A549 (cell line): ENCODE measurements around the gene TRIM25. TPM values are rescaled to one million over a fixed set of nuclear protein-coding genes. Genes with fewer than 3 reads are reported as not detected.

Source experiments
- ATAC-seq, 2 experiments: fragments of 200-7000 bp in 1 of 2; fragments of >200 bp in 1 of 2; cut with Nextera tagmentation in 1 of 2; cut with Tn5 transposase in 1 of 2; 3 replicates each; pipeline versions ENCODE4 v1.8.0 to v1.9.1; 2018 to 2020; ENCODE audit warnings: mild to moderate bottlenecking in 1 of 2, moderate library complexity in 1 of 2
- CTCF ChIA-PET: fragments of 300-600 bp; sonication (Branson Sonifier 250); formaldehyde crosslinking; extraction: SDS; loops from one replicate; lab custom pipeline; 2021; ENCODE audit warnings: antibody characterized with exemption, inconsistent platforms; lab: Yijun Ruan, JAX
- POLR2A ChIA-PET: fragments of 350-600 bp; formaldehyde crosslinking; extraction: SDS; loops from one replicate; lab custom pipeline; 2021; ENCODE audit warnings: antibody characterized with exemption, inconsistent platforms; lab: Yijun Ruan, JAX
- DNase-seq, 2 experiments: peaks; one replicate each; pipeline versions ENCODE4 v3.0.0 to v3.0.0-alpha.2; 2011 to 2016; ENCODE audit warnings: low read depth in 1 of 2, low spot score in 1 of 2
- FAIRE-seq: peaks from 2 replicates; lab custom pipeline; 2011; peaks lifted over from hg19 to GRCh38; lab: Jason Lieb, UNC
- H3K27ac ChIP-seq, 2 experiments: fragments of >200 bp; sonication (Bioruptor Twin); formaldehyde crosslinking; 3 replicates each; pipeline ENCODE4 v1.5.1; 2016 to 2017
- H3K4me1 ChIP-seq: fragments of >200 bp; sonication (Bioruptor Twin); formaldehyde crosslinking; 3 replicates; pipeline ENCODE4 v1.6.1; 2016
- H3K4me2 ChIP-seq: fragments of >200 bp; sonication (Bioruptor Twin); formaldehyde crosslinking; 3 replicates; pipeline ENCODE4 v1.6.1; 2016
- H3K4me3 ChIP-seq: fragments of >200 bp; sonication (Bioruptor Twin); formaldehyde crosslinking; 3 replicates; pipeline ENCODE4 v1.5.1; 2016
- H3K9me3 ChIP-seq: fragments of >200 bp; sonication (Bioruptor Twin); formaldehyde crosslinking; 3 replicates; pipeline ENCODE4 v1.6.1; 2016
- EHMT2 ChIP-seq: fragments of 200-600 bp; sonication (generic); IDR thresholded peaks from 2 replicates; pipeline ENCODE4 v1.6.1; 2016; ENCODE audit warnings: antibody characterized with exemption, low read depth, mild to moderate bottlenecking, moderate library complexity
- EP300 ChIP-seq, 2 experiments: fragments of >200 bp; sonication (Bioruptor Twin); formaldehyde crosslinking; IDR thresholded peaks; 2 replicates in 1 of 2; 3 replicates in 1 of 2; pipeline ENCODE4 v1.6.1; 2016 to 2017
- FOSL2 ChIP-seq, 2 experiments: fragments of 450-650 bp in 1 of 2; fragments of >200 bp in 1 of 2; sonication (Bioruptor Twin) in 1 of 2; formaldehyde crosslinking; IDR thresholded peaks; 2 replicates each; pipeline versions ENCODE4 v1.5.0 to v1.6.1; 2016 to 2020; ENCODE audit warnings: mild to moderate bottlenecking in 1 of 2, moderate library complexity in 1 of 2
- HOXB13 ChIP-seq: fragments of 250-450 bp; sonication (Bioruptor Pico); IDR thresholded peaks from 2 replicates; pipeline ENCODE4 v1.5.0; 2020; ENCODE audit warnings: low read depth, mild to moderate bottlenecking, moderate library complexity
- JUN ChIP-seq, 2 experiments: fragments of >200 bp; sonication (Bioruptor Twin); formaldehyde crosslinking; IDR thresholded peaks; 2 replicates in 1 of 2; 3 replicates in 1 of 2; pipeline ENCODE4 v1.6.1; 2016 to 2017
- JUNB ChIP-seq: fragments of >200 bp; sonication (Bioruptor Twin); formaldehyde crosslinking; IDR thresholded peaks from 2 replicates; pipeline ENCODE4 v1.6.1; 2016
- KDM5A ChIP-seq: fragments of 200-600 bp; sonication (generic); IDR thresholded peaks from 2 replicates; pipeline ENCODE4 v1.6.1; 2016; ENCODE audit warnings: antibody characterized with exemption, mild to moderate bottlenecking
- MYC ChIP-seq: IDR thresholded peaks from 2 replicates; pipeline ENCODE4 v1.6.1; 2012; ENCODE audit warnings: mild to moderate bottlenecking, inconsistent platforms, low read length, improper control_type of control experiment, borderline replicate concordance
- NR3C1 ChIP-seq: fragments of >200 bp; sonication (Bioruptor Twin); formaldehyde crosslinking; IDR thresholded peaks from 3 replicates; pipeline ENCODE4 v1.6.1; 2017
- PHF8 ChIP-seq: fragments of 200-600 bp; sonication (generic); IDR thresholded peaks from 2 replicates; pipeline ENCODE4 v1.6.1; 2016; ENCODE audit warnings: low read depth, mild to moderate bottlenecking, antibody characterized with exemption, moderate library complexity, borderline replicate concordance
- POLR2A ChIP-seq: IDR thresholded peaks from 2 replicates; pipeline ENCODE4 v1.6.1; 2012; ENCODE audit warnings: mild to moderate bottlenecking, low read length
- RAD21 ChIP-seq, 2 experiments: fragments of >200 bp in 1 of 2; sonication (Bioruptor Twin) in 1 of 2; formaldehyde crosslinking in 1 of 2; IDR thresholded peaks in 1 of 2; conservative IDR thresholded peaks in 1 of 2; 2 replicates in 1 of 2; 3 replicates in 1 of 2; pipeline ENCODE4 v1.6.1; 2012 to 2018; ENCODE audit warnings: inconsistent platforms in 1 of 2
- RNF2 ChIP-seq: fragments of 200-600 bp; sonication (generic); IDR thresholded peaks from 2 replicates; pipeline ENCODE4 v1.6.1; 2016; ENCODE audit warnings: low read depth, mild to moderate bottlenecking, antibody characterized with exemption, moderate library complexity, borderline replicate concordance
- SMC3 ChIP-seq: fragments of >200 bp; sonication (Bioruptor Twin); formaldehyde crosslinking; IDR thresholded peaks from 3 replicates; pipeline ENCODE4 v1.6.1; 2018; ENCODE audit warnings: inconsistent platforms
- WGBS: methylation state at CpG from one replicate; pipeline ENCODE4 v1.1.6; 2017; ENCODE audit errors: missing lambda C conversion rate; 5-methylcytosine and 5-hydroxymethylcytosine counted together
- polyA plus RNA-seq, 4 experiments: library from polyadenylated mRNA; depleted of rRNA in 3 of 4; stranded (reverse); fragments of >200 nt; fragmentation: RNase III in 1 of 4; extraction: RNeasy Plus Mini Kit Qiagen cat#74134 plus additional on column Dnase treatment in 1 of 4; gene quantifications; 2 replicates in 3 of 4; 3 replicates in 1 of 4; pipeline ENCODE4 v1.2.3, GENCODE V29; 2011 to 2017
- TF ChIP-seq, protein P1 (sequence below): fragments of 250-450 bp; sonication (Bioruptor Pico); IDR thresholded peaks from 2 replicates; pipeline ENCODE4 v1.5.0; 2020; ENCODE audit warnings: low read depth, mild to moderate bottlenecking, moderate library complexity
- TF ChIP-seq, protein P2 (sequence below): fragments of >200 bp; sonication (Bioruptor Twin); formaldehyde crosslinking; IDR thresholded peaks from 2 replicates; pipeline ENCODE4 v1.6.1; 2016
- TF ChIP-seq, protein P3 (sequence below): IDR thresholded peaks from 2 replicates; pipeline ENCODE4 v1.6.1; 2012
- TF ChIP-seq, protein P4 (sequence below): fragments of 250-450 bp; sonication (Bioruptor Pico); IDR thresholded peaks from 2 replicates; pipeline ENCODE4 v1.5.0; 2021; ENCODE audit warnings: mild to moderate bottlenecking, moderate library complexity, borderline replicate concordance
- TF ChIP-seq, protein P5 (sequence below): fragments of 450-650 bp; IDR thresholded peaks from 2 replicates; pipeline ENCODE4 v1.6.1; 2014; ENCODE audit warnings: antibody characterized with exemption
- TF ChIP-seq, protein P6 (sequence below): IDR thresholded peaks from 2 replicates; pipeline ENCODE4 v1.6.1; 2012
- TF ChIP-seq, protein P7 (sequence below): fragments of >200 bp; sonication (Bioruptor Twin); formaldehyde crosslinking; IDR thresholded peaks from 3 replicates; pipeline ENCODE4 v1.6.1; 2016
- TF ChIP-seq, protein P8 (sequence below): fragments of >200 bp; sonication (Bioruptor Twin); formaldehyde crosslinking; IDR thresholded peaks from 3 replicates; pipeline ENCODE4 v1.5.1; 2016

The TRIM25 gene
- polyA plus RNA-seq, 2 of the 4 experiments (the other 2 are of a cell fraction): 38.3 to 65.4 TPM

DNA sequence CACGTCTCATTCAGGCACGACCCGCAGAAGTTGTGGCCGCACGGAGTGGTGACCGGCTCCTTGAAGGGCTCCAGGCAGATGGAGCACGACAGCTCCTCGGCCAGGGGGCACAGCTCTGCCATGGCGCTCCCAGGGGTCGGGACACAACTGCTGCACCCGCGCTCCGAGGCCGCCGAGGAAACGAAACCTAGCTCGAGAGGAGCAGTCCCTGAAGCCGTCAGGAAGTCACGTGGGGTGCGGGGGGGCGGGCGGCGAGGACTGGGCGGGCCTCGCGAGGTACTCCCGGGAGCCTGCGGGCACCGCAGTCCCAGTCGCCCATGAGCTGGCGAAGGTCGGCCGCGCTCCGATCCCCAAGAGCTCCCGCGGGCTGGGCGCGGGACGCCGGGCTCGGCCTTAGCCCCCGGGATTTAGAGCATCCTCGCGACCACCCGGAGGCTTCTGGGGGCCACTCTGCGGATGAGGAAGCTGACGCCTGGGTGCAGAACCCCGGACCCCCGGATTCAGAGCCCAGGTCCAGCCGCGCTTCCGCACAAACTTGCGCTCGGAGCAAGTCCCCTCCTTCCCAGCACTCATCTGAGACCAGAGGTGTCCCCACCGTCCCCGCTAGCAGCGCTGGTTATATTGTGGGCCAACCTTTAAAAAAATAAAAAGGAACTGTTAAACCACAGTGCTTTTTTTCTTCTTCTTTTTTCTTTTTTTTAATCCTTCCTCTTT lies at the start of gene TRIM25 (continued):
- TF ChIP-seq RAD21 (conservative IDR thresholded peaks at IDR 0.05 in 1 of 2, IDR thresholded peaks at IDR 0.05 in 1 of 2) (0 out of 5 replicates have a peak, but pooled peaks of 1 of the 2 experiments have one; percentile 22), EP300 (IDR thresholded peaks at IDR 0.05) (no peak), RNF2 (peak; percentile 30; the same call in 1 of the 2 replicates), FOSL2 (IDR thresholded peaks at IDR 0.05) (no peak), FOSL2 (CRISPR knock-in tag; IDR thresholded peaks at IDR 0.05) (peak; percentile 47; the same call in 1 of the 2 replicates), NR3C1 (no peak)
- TF ChIP-seq, protein P1, sequence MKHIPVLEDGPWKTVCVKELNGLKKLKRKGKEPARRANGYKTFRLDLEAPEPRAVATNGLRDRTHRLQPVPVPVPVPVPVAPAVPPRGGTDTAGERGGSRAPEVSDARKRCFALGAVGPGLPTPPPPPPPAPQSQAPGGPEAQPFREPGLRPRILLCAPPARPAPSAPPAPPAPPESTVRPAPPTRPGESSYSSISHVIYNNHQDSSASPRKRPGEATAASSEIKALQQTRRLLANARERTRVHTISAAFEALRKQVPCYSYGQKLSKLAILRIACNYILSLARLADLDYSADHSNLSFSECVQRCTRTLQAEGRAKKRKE: no peak
- TF ChIP-seq, all 56 proteins: peak for 17

DNA sequence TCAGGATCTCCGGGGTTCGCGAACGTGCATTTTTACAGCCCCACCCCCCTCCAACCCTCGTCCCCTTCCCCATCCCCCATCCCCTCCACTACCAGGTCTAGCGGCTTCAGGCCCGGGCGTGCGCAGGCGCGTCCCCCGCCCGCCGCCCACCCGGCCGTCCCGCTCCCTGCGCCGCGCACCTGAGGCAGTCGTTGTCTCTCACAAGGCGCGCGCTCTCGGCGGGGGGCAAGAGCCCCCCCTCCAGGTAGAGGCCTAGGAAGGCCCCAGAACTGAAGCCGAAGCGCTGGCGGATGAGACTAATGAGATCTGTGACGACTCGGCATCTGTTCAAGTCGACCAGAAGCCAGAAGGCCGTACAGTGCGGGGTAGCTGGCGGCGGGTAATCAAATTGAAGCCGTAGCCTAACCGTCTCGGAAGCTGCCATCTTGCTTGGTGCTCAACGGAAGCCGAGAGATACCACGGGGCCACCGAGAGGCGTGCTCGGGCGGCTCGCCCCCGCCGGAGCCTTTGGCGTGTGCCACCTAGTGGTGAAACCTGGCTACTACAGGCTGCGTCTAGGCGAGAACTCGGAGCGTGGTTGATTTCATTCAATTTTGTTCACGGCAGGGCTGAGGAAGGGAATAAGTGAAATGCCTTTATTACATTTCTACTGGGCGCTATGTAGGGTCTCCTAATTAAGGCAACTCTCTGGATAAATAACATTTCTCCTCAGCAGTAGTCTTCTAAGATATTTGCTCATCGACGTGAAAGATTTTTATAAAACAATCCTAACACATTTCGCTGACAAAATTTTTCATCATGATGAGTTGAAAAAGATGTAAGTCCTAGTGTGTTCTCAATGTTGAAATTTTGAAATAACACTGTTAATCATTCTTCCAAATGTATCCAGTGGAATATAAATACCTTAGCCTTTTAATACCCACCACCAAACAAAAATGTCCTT lies 47.0 kb upstream of the TRIM25 start, which contains the start of gene COIL:
TSS of gene COIL (minus strand) at position 455 of the 943 bp plus-strand sequence. CDS start at position 424, 31 bp downstream.
- H3K4me2 ChIP-seq: peak within 1 kb of the TSS; percentile 70
- POLR2A ChIA-PET: no interaction called here
- H3K27ac ChIP-seq: peak within 1 kb of the TSS; percentile 91 to 92
- H3K9me3 ChIP-seq: no peaks in the 10 kb centered on the region
- peak; percentile 92 to 96 for DNase-seq
- CTCF ChIA-PET: interaction anchor here (0.5 to 3.3 kb wide), 27 partner anchors 9 to 1195 kb away, joined by 3 to 21 read pairs (median 4); partner anchors contain the start of gene SCPEP1
- 5% methylated on average over 42 of the region's 59 CpGs for WGBS
- peaks cover 17% of the 10 kb centered on the region; the same call in 2 of the 3 replicates for H3K4me1 ChIP-seq
- FAIRE-seq: peak; percentile 46
- ATAC-seq: peak; percentile 97 to 99
- H3K4me3 ChIP-seq: peak within 1 kb of the TSS; percentile 75
- TF ChIP-seq, protein P2, sequence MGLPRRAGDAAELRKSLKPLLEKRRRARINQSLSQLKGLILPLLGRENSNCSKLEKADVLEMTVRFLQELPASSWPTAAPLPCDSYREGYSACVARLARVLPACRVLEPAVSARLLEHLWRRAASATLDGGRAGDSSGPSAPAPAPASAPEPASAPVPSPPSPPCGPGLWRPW: no peak
- TF ChIP-seq, protein P3, sequence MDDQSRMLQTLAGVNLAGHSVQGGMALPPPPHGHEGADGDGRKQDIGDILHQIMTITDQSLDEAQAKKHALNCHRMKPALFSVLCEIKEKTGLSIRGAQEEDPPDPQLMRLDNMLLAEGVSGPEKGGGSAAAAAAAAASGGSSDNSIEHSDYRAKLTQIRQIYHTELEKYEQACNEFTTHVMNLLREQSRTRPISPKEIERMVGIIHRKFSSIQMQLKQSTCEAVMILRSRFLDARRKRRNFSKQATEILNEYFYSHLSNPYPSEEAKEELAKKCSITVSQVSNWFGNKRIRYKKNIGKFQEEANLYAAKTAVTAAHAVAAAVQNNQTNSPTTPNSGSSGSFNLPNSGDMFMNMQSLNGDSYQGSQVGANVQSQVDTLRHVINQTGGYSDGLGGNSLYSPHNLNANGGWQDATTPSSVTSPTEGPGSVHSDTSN: 0 out of 2 replicates have a peak, but pooled peaks have one; percentile 23
- TF ChIP-seq, protein P1: no peak
- peak; percentile 69 for TF ChIP-seq POLR2A
- TF ChIP-seq, protein P4, sequence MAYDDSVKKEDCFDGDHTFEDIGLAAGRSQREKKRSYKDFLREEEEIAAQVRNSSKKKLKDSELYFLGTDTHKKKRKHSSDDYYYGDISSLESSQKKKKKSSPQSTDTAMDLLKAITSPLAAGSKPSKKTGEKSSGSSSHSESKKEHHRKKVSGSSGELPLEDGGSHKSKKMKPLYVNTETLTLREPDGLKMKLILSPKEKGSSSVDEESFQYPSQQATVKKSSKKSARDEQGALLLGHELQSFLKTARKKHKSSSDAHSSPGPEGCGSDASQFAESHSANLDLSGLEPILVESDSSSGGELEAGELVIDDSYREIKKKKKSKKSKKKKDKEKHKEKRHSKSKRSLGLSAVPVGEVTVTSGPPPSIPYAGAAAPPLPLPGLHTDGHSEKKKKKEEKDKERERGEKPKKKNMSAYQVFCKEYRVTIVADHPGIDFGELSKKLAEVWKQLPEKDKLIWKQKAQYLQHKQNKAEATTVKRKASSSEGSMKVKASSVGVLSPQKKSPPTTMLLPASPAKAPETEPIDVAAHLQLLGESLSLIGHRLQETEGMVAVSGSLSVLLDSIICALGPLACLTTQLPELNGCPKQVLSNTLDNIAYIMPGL (CRISPR knock-in tag): peak; percentile 84; the same call in 1 of the 2 replicates
- 0 out of 2 replicates have a peak, but pooled peaks have one; percentile 57 for TF ChIP-seq HOXB13 (CRISPR knock-in tag)
- TF ChIP-seq PHF8: peak; percentile 99
- TF ChIP-seq, protein P5, sequence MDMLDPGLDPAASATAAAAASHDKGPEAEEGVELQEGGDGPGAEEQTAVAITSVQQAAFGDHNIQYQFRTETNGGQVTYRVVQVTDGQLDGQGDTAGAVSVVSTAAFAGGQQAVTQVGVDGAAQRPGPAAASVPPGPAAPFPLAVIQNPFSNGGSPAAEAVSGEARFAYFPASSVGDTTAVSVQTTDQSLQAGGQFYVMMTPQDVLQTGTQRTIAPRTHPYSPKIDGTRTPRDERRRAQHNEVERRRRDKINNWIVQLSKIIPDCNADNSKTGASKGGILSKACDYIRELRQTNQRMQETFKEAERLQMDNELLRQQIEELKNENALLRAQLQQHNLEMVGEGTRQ: peak; percentile 60
- TF ChIP-seq, protein P6, sequence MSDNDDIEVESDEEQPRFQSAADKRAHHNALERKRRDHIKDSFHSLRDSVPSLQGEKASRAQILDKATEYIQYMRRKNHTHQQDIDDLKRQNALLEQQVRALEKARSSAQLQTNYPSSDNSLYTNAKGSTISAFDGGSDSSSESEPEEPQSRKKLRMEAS: peak; percentile 94
- TF ChIP-seq, protein P7, sequence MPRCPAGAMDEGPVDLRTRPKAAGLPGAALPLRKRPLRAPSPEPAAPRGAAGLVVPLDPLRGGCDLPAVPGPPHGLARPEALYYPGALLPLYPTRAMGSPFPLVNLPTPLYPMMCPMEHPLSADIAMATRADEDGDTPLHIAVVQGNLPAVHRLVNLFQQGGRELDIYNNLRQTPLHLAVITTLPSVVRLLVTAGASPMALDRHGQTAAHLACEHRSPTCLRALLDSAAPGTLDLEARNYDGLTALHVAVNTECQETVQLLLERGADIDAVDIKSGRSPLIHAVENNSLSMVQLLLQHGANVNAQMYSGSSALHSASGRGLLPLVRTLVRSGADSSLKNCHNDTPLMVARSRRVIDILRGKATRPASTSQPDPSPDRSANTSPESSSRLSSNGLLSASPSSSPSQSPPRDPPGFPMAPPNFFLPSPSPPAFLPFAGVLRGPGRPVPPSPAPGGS: peak; percentile 47; the same call in 1 of the 3 replicates
- TF ChIP-seq, protein P8, sequence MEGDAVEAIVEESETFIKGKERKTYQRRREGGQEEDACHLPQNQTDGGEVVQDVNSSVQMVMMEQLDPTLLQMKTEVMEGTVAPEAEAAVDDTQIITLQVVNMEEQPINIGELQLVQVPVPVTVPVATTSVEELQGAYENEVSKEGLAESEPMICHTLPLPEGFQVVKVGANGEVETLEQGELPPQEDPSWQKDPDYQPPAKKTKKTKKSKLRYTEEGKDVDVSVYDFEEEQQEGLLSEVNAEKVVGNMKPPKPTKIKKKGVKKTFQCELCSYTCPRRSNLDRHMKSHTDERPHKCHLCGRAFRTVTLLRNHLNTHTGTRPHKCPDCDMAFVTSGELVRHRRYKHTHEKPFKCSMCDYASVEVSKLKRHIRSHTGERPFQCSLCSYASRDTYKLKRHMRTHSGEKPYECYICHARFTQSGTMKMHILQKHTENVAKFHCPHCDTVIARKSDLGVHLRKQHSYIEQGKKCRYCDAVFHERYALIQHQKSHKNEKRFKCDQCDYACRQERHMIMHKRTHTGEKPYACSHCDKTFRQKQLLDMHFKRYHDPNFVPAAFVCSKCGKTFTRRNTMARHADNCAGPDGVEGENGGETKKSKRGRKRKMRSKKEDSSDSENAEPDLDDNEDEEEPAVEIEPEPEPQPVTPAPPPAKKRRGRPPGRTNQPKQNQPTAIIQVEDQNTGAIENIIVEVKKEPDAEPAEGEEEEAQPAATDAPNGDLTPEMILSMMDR: peak; percentile 94
- peak; percentile 64 to 73 for TF ChIP-seq RAD21 (conservative IDR thresholded peaks at IDR 0.05 in 1 of 2, IDR thresholded peaks at IDR 0.05 in 1 of 2)
- TF ChIP-seq MYC: peak; percentile 96
- no peak for TF ChIP-seq JUNB
- peak in 1 of 2 experiments; percentile 97; a peak in 3 of 5 replicates for TF ChIP-seq JUN (IDR thresholded peaks at IDR 0.05)
- TF ChIP-seq SMC3: peak; percentile 83
- peak; percentile 83 for TF ChIP-seq KDM5A
- no peak for TF ChIP-seq EHMT2
